Measurements from ENCODE around the gene DNAAF9. TPM values are rescaled to one million over a fixed set of nuclear protein-coding genes. Genes with fewer than 3 reads are reported as not detected.

The DNAAF9 gene
- total RNA-seq, 4 donors from 2014 or later, result 7.1 to 11.5 (median 8.4) TPM

DNA sequence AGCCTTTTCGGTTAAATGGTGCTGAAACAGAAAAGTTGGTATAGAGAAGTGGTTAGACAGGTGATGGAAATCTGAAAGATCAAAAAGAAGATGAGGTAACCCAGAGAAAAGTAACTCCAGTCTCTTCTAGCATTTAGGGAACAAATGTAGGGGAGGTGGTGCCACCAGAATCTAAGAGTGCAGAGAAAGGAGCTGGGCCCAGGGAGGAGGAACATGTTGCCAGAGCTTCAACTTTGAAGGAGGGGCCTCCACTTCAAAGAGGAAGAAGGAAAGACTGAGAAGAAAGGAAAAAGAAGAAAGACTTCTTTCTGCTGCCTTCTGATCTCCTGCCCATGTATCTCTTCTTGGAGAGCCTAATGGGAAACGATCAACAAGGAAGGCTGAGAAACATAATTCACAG, 39.9 kb upstream of the DNAAF9 start:
- no peak for TF ChIP-seq POLR2A (IDR thresholded peaks at IDR 0.05)
- no peak overlapping the region for H3K4me3 ChIP-seq (ENCODE audit: low read depth, poor library complexity, severe bottlenecking)
- no peak for DNase-seq (ENCODE audit: low spot score in 2 of 2)
- intact Hi-C loops (cut with DNase I; ENCODE audit: low total_unique reads), result no loop called here
- 76 to 85% methylated on average over 2 of the region's 2 CpGs for WGBS, 2 donors

DNA sequence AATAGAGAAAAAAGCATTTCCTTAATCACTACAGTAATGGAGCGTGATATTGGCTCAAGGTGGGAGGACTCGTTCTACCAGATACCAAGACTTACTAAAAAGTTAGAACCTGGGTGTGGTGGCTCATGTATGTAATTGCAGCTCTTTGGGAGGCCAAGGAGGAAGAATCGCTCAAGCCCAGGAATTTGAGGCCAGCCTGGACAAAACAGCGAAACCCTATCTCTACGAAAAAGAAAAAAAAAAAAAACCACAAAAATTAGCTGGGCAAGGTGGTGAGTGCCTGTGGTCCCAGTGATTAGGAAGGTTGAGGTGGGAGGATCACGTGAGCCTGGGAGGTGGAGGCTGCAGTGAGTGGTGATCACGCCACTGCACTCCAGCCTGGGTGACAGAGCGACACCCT, 39.3 kb upstream of the DNAAF9 start:
- no peak for DNase-seq (ENCODE audit: low spot score in 2 of 2)
- no peak overlapping the region for H3K4me3 ChIP-seq (ENCODE audit: low read depth, poor library complexity, severe bottlenecking)
- TF ChIP-seq POLR2A (IDR thresholded peaks at IDR 0.05), result no peak
- WGBS, 2 donors, result 68 to 69% methylated on average over 8 of the region's 8 CpGs
- intact Hi-C loops (cut with DNase I; ENCODE audit: low total_unique reads), result no loop called here

DNA sequence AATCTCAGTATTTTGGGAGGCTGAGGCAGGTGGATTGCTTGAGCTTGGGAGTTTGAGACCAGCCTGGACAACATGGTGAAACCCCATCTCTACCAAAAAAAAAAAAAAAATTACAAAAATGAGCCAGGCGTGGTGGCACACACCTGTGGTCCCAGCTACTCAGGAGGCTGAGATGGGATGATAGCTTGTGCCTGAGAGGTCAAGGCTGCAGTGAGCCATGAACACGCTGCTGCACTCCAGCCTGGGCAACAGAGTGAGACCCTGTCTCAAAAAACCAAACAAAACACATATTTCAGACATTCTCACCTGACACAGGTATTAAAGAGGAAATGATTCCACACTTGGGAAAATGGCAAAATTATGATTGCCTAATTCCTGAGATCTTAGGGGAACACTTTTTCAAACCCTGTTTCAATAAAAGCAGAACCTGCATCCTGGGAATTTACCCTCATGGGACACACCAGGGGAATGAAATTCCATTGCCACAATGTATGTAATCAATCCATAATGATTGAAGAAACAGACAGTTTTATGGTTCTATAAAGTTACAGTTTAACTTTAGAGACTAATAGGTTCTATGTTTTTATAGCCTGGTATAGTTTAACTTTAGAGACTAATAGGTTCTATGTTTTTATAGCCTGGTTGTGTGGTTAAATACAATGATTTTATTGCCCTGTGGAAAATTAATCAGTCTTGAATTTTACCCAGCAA, 29.6 kb upstream of the DNAAF9 start:
- WGBS, 2 donors, result 74 to 96% methylated on average over 2 of the region's 2 CpGs
- intact Hi-C loops (cut with DNase I; ENCODE audit: low total_unique reads), result no loop called here
- no peak for TF ChIP-seq POLR2A (IDR thresholded peaks at IDR 0.05)
- TF ChIP-seq, protein P1, sequence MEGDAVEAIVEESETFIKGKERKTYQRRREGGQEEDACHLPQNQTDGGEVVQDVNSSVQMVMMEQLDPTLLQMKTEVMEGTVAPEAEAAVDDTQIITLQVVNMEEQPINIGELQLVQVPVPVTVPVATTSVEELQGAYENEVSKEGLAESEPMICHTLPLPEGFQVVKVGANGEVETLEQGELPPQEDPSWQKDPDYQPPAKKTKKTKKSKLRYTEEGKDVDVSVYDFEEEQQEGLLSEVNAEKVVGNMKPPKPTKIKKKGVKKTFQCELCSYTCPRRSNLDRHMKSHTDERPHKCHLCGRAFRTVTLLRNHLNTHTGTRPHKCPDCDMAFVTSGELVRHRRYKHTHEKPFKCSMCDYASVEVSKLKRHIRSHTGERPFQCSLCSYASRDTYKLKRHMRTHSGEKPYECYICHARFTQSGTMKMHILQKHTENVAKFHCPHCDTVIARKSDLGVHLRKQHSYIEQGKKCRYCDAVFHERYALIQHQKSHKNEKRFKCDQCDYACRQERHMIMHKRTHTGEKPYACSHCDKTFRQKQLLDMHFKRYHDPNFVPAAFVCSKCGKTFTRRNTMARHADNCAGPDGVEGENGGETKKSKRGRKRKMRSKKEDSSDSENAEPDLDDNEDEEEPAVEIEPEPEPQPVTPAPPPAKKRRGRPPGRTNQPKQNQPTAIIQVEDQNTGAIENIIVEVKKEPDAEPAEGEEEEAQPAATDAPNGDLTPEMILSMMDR (IDR thresholded peaks at IDR 0.05), result no peak

DNA sequence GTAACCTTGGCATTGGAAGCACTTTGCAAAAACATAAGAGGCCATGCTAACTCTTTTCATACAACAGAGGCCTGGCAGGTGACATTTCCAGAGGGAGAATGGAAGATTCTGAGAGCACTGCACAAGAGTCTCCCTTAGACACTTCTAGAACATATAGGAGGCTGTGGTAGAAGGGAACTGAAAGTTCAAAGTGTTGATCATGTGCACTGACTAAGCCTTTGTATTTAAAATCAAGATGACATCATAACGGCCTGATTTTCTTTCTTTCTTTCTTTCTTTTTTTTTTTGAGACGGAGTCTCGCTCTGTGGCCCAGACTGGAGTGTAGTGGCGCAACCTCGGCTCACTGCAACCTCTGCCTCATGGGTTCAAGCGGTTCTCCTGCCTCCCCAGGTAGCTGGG, 26.8 kb upstream of the DNAAF9 start:
- H3K4me3 ChIP-seq (ENCODE audit: low read depth, poor library complexity, severe bottlenecking), result no peak overlapping the region
- TF ChIP-seq, protein P1 (IDR thresholded peaks at IDR 0.05), result no peak
- TF ChIP-seq POLR2A (IDR thresholded peaks at IDR 0.05), result no peak
- peak in 1 of 2 donors; percentile 14 for DNase-seq (ENCODE audit: low spot score in 2 of 2)
- WGBS, 2 donors, result 85 to 87% methylated on average over 6 of the region's 6 CpGs
- intact Hi-C loops (cut with DNase I; ENCODE audit: low total_unique reads), result no loop called here

More for the DNA sequence above, 29.6 kb upstream of the DNAAF9 start:
- DNase-seq (ENCODE audit: low spot score in 2 of 2), result no peak
- no peak overlapping the region for H3K4me3 ChIP-seq (ENCODE audit: low read depth, poor library complexity, severe bottlenecking)

DNA sequence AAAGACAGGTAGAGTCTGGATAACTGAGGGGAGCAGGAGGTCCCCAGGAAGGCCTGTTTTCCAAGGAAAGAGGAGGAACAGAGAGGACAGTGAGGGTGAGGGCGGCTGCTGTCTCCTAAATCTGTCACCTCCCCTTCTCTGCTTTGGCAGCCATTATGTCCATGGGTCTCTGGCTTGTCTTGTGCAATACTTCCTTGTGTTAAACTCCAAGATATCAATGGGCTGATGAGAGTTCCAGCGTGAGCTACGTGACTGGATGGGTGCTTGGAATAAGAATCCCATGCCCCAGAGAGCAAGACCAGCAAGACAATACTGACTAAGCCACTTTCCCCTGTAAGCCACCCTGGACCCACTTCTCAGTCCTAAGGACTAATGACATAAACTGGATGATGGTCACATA, 26.3 kb upstream of the DNAAF9 start:
- WGBS, 2 donors, result 79 to 86% methylated on average over 3 of the region's 3 CpGs

DNA sequence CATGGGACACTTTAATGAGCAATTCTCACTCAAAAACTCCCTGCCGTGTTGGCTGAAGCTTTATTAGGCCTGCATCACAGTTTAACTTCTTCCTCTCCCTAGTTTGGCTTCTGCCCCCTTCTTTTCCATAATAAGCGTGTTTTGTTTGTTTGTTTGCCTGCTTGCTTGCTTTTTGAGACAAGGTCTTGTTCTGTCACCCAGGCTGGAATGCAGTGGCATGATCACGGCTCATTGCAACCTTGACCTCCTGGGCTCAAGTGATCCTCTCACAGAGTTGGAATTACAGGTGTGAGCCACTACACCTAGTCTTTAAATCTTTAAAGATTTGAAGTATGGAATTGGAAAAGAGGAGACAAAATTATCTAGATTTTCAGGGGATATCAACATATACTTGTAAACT, 25.4 kb upstream of the DNAAF9 start:
- intact Hi-C loops (cut with DNase I; ENCODE audit: low total_unique reads), result no loop called here
- WGBS, 2 donors, result 85 to 87% methylated on average over 3 of the region's 3 CpGs
- no peak for DNase-seq (ENCODE audit: low spot score in 2 of 2)
- no peak overlapping the region for H3K4me3 ChIP-seq (ENCODE audit: low read depth, poor library complexity, severe bottlenecking)
- TF ChIP-seq, protein P1 (IDR thresholded peaks at IDR 0.05), result no peak
- no peak for TF ChIP-seq POLR2A (IDR thresholded peaks at IDR 0.05)

More for the DNA sequence above, 26.3 kb upstream of the DNAAF9 start:
- TF ChIP-seq, protein P1 (IDR thresholded peaks at IDR 0.05), result no peak
- TF ChIP-seq POLR2A (IDR thresholded peaks at IDR 0.05), result no peak
- intact Hi-C loops (cut with DNase I; ENCODE audit: low total_unique reads), result no loop called here
- no peak overlapping the region for H3K4me3 ChIP-seq (ENCODE audit: low read depth, poor library complexity, severe bottlenecking)
- DNase-seq (ENCODE audit: low spot score in 2 of 2), result peak in 1 of 2 donors; percentile 56

DNA sequence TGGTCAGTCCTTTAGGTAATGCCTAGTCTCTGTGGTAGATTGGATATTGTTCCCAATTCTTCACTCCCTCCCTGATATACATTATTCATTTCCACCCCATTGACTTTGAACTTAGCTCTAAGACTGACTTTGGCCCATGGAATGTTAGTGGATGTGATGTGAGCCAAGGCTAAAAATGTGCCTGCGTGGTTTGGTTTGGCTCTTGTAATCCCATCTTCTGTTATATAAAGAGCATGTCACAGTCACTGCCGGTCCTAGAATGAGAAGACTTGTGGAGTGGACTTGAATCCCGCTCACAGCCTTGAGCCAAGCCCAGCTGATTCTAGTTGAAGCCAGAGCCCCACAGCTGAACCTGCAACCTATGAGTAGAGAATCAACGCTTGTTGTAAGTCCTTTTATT, 23.6 kb upstream of the DNAAF9 start:
- TF ChIP-seq POLR2A (IDR thresholded peaks at IDR 0.05), result no peak
- TF ChIP-seq, protein P1 (IDR thresholded peaks at IDR 0.05), result no peak
- intact Hi-C loops (cut with DNase I; ENCODE audit: low total_unique reads), result no loop called here
- DNase-seq (ENCODE audit: low spot score in 2 of 2), result peak in 1 of 2 donors; percentile 25
- no peak overlapping the region for H3K4me3 ChIP-seq (ENCODE audit: low read depth, poor library complexity, severe bottlenecking)
- WGBS, 2 donors, result 81 to 91% methylated on average over 4 of the region's 4 CpGs

All from lower leg skin (tissue), 4 donors.